Mammary epithelial cell (primary cell): ENCODE data around the gene CEBPA.

Source experiments
- EZH2 ChIP-seq: IDR thresholded peaks from 2 replicates; pipeline ENCODE4 v1.6.1; 2012; ENCODE audit warnings: low read length, inconsistent platforms, borderline replicate concordance
- TF ChIP-seq, protein P1 (sequence below), 2 donors: IDR thresholded peaks in 1 of 2; conservative IDR thresholded peaks in 1 of 2; 2 replicates each; pipeline ENCODE4 v1.5.1; 2011 to 2012; ENCODE audit warnings: inconsistent platforms in 2 of 2, low read length in 2 of 2, mild to moderate bottlenecking in 2 of 2, control low read depth in 1 of 2, low read depth in 1 of 2; ENCODE audit not compliant: insufficient read depth in 1 of 2; ENCODE audit errors: extremely low read depth in 1 of 2

DNA sequence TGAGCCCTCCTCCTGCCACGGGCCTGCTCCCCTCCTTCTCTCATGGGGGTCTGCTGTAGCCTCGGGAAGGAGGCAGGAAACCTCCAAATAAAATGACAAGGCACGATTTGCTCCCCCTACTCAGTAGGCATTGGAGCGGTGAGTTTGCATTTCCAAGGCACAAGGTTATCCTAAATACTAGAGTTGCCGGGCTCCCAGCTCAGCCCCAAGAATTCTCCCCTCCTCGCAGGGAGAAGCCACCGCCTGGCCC is 1.5 kb downstream of the CEBPA start:
- TF ChIP-seq, protein P1, sequence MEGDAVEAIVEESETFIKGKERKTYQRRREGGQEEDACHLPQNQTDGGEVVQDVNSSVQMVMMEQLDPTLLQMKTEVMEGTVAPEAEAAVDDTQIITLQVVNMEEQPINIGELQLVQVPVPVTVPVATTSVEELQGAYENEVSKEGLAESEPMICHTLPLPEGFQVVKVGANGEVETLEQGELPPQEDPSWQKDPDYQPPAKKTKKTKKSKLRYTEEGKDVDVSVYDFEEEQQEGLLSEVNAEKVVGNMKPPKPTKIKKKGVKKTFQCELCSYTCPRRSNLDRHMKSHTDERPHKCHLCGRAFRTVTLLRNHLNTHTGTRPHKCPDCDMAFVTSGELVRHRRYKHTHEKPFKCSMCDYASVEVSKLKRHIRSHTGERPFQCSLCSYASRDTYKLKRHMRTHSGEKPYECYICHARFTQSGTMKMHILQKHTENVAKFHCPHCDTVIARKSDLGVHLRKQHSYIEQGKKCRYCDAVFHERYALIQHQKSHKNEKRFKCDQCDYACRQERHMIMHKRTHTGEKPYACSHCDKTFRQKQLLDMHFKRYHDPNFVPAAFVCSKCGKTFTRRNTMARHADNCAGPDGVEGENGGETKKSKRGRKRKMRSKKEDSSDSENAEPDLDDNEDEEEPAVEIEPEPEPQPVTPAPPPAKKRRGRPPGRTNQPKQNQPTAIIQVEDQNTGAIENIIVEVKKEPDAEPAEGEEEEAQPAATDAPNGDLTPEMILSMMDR (conservative IDR thresholded peaks at IDR 0.05 in 1 of 2, IDR thresholded peaks at IDR 0.05 in 1 of 2; ENCODE audit: extremely low read depth in 1 of 2, insufficient read depth in 1 of 2, low read depth in 1 of 2, low read length in 2 of 2): no peak
- no peak for TF ChIP-seq EZH2
